Activated CD4-positive, alpha-beta T cell treated with anti-CD3 and anti-CD28 coated beads, Interleukin-2, Interleukin-4, amounts not matched to agents 100 ng/mL and 50 ng/mL, durations not matched to agents 16 hours and 8 hours (primary cell): ENCODE results near the gene SLC35C1.
"Not testable (repeated sequence)": the region's sequence is repeated elsewhere in the genome, so short reads cannot be mapped to it uniquely, and the experiment has no call there.

Source experiments
- DNase-seq: peaks from one replicate; pipeline ENCODE4 v3.0.0-alpha.2; 2020; ENCODE audit warnings: low spot score

SLC35C1 gene

DNA sequence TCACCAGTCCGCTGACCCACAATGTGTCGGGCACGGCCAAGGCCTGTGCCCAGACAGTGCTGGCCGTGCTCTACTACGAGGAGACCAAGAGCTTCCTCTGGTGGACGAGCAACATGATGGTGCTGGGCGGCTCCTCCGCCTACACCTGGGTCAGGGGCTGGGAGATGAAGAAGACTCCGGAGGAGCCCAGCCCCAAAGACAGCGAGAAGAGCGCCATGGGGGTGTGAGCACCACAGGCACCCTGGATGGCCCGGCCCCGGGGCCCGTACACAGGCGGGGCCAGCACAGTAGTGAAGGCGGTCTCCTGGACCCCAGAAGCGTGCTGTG is 6.1 kb downstream of the SLC35C1 start:
- no peak for DNase-seq

DNA sequence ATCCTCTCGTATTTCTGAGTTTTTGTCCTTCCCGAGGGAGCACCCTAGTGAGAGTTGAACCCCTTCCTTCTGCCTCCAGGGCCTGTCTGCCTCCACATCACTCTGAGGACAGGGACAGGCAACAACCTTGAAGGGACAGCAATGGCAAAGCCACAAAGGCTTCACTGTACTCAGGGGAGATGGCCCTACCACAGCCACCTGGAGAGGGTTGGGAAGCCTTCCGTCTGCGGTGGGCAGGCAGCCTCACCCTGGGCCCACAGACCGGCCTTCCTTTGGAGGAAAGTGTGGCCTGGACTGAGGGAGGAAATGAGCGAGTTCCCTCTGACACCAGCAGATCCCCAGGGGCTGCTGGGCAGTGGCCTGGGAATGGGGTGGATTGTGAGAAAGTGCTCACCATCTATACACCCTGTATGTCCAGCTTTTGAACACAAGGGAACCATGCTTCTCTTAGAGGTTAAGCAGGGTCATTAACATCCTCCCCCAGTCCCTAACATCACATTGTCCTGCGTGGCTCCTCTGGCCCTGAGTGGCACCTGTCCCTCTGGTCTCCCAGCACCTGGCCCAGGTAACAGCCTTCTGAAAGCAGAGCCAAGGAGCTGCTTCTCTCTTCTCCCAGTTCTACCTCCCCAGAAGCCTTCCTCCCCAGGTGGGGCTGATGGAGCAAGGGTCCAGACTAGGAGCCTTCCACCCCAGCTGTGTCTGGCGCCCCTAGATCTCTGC is 6.8 kb downstream of the SLC35C1 start:
- no peak for DNase-seq

DNA sequence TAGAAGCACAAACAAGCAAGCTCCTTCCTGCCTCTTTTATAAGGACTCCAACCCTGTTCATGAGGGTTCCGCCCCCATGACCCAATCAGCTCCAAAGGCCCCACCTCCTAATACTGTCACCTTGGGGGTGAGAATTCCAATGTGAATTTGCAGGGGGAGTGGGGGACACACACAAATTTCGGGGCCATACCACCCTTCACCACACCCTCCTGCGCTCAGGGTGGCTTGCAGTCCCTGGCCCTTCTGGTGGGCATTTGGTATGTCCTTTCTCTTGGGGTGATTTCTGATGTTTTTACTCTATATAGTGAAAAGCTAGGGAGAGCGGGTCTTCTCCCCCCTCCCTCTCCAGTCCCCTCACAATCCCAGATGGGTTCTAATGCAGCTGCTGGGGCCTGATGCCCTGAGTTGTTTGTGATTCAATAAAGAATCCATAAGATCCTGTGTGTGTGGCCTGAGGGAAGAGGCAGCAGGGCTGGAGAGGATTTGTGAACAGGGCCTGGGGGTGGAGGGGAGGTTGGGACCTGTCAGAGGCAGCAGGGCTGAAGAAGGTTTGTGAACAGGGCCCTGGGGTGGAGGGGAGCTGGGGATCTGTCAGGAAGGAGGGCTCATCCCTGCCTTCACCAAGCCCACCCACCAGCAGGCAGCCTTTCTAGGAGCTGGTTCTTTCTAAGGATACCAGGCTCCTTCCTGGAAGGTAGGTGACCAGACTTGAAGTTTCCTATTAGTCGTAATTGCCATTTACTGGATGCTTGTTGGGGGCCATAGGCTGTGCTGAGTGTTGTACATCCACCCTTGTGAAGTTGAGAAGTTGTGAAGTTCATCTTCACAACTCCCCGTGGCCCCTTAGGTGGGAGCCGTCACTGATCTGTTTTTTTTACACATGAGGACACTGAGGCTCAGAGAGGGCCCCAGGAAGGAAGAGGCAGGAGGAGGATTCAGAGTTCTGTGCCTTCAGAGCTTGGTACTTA is 7.9 kb downstream of the SLC35C1 start:
- no peak for DNase-seq

DNA sequence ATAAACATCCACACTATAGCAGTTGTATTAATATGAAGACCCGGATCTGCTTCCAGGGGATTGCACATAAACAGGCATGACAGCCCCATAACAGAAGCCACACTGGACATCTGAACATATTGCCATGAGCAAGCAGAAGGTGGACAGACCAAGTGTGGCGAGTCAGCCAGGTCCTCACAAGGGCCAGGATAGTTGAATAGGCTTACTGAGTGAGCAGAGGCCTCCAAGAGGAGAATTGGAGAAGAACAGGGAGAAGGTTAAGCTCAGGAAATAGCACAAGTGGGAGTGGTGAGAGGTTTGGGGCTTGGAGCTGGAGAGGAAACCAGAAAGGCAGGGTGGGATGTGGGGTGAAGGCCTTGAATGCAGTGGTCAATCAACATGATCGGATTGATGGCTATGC is 10.8 kb downstream of the SLC35C1 start:
- DNase-seq = no peak

DNA sequence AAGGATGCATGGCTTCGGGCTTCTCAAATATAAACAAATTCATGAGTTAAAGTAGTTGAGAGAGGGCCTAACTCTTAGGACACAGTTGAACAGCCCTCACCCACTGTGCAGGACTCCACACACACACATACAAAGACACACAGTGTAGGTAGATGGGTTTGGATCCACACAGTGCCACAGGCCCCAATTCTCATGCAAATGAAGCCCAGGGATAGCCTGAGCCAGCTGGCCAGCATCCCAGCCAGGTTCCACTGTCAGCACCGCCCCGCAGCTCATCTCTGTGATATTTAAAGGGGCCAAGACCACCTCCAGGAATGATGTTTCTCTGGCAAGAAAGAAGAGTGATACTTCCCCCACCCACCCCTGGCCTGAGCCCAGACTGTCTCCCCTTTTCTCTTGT is 11.7 kb downstream of the SLC35C1 start:
- DNase-seq = no peak

DNA sequence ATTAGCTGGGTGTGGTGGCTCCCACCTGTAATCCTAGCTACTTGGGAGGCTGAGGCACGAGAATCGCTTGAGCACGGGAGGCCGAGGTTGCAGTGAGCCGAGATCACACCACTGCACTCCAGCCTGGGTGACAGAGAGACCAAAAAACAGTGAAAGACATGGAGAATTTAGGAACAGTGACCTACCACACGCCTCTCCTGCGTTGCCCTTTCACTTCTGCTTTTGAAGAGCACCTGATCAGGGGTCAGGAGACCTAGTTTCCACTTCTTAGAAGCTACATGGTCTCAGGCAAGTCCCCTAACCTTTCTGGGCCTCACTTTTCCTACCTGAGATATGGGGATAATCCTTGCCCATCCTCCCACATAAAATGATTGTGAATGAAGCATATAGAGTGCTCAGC is 12.2 kb downstream of the SLC35C1 start:
- DNase-seq = no peak

DNA sequence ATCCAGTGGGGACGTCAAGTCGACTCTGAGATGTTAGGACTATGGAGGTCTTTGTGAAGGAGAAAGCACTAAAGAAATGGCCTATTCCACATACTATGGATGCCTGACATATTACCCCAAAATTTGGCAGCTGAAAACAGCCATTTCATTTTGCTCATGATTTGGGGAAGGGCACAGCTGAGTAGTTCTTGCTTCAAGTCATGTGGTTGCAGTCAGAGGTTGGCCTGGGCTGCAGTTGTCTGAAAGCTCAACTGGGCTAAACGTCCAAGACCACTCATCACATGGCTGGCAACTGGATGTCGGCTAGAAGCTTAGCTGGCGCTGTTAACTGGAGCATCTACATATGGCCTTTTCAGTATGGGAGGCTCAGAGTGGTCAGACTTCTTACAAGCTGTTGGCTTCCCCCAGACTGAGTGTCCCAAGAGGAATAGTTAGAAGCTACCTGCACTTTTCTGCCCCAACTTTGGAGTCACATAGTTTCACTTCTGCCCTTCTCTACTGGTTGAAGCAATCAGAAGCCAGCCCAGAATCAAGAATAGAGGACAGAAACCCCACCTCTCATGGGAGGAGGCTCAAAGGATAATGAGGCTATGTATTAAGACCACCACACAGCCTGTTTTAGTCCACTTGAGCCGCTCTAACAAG is 14.1 kb downstream of the SLC35C1 start:
- DNase-seq = no peak

DNA sequence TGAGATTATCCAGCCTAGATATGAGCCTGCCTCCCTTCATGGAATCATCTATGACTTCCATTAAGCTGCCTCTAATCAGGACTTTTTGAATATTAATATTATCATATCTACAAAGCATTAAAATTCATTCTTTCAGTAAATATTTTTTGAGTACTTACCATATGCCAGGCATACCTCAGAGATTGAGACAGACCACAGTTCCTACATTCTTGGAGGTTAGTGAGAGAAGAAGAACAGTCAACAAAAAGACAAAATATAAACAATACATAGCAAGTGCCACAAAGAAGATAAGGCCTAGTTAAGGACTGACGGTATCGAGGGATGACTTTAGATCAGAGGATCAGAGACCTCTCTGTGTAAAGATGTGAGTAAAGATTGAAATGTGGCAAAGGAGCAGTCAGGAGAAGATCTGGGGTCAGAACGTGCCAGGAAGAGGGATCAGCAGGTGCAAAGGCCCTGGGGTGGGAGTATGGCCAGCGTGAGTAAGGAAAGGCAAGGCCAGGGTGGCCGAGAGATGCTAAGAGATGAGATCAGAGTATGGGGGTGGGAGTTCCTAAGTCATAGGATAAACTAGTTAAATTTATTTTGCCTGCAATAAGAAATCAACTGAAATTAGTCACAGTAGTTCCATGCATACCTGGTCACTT is 15.4 kb downstream of the SLC35C1 start:
- no peak for DNase-seq

DNA sequence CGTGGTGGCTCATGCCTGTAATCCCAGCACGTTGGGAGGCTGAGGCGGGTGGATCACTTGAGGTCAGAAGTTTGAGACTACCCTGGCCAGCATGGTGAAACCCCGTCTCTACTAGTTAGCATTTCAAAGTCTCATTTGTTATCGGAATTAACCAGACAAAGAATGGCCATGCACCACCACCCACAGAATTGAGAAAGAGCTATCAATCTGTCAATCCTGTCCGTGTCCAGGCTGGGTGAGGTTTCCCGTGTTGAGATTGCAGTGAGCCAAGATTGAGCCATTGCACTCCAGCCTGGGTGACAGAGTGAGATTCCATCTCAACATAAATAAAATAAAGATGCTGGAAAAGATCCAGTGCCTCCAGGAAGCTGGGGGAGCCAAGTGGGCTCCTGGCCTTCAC is 21.5 kb downstream of the SLC35C1 start:
- not testable (repeated sequence) for DNase-seq

DNA sequence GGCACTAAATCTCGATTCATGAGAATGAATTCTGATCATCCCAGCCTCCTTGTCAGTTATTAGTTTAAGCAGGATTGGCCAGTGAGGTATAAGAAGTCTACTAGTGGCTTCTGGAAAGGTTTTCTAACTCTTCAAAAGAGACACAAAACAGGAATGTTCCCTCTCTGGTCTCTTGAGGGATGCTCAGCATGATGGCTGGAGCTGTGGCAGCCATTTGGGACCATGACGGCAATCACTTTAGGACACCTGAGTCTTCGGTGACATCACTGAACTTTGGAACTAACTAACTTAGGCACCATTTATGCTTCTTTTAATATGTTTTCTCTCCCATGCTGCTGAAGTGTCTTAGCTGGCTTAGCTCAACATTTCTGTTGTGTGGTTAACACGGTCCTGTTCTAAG is 22.2 kb downstream of the SLC35C1 start:
- no peak for DNase-seq

DNA sequence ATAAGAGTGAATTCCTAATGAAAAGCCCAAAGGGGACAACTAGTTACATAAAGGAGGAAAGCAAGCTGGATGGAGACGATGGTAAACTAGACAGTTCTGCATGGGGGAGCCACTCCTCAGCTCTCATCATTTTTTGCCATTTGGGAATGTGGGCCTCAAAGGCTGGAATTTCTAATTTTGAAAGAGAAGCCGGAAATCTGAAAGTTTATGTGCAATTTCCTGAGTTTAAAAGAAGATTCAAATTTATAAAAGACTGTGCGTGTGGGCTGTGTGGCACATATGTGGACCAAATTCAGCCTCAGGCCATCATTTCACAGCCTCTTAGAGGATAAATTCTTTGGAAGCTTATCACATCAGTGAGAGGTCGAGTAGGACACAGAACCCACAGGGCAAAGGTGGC is 24.0 kb downstream of the SLC35C1 start:
- DNase-seq = no peak

DNA sequence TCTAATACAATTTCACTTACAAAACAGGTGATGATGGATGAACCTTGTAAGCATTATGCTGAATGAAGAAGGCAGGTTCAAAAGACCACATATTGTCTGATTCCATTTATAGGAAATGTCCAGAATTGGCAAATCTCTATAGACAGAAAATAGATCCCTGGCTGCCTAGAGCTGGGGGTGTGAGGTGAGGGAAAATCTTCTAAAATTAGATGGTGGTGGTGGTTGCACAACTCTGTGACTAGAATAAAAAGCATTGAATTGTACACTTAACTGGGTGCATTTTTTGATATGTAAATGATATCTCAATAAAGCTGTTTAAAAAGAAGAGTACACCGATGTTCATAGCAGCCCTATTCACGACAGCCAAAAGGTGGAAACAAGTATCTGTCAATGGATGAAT is 25.6 kb downstream of the SLC35C1 start:
- no peak for DNase-seq

DNA sequence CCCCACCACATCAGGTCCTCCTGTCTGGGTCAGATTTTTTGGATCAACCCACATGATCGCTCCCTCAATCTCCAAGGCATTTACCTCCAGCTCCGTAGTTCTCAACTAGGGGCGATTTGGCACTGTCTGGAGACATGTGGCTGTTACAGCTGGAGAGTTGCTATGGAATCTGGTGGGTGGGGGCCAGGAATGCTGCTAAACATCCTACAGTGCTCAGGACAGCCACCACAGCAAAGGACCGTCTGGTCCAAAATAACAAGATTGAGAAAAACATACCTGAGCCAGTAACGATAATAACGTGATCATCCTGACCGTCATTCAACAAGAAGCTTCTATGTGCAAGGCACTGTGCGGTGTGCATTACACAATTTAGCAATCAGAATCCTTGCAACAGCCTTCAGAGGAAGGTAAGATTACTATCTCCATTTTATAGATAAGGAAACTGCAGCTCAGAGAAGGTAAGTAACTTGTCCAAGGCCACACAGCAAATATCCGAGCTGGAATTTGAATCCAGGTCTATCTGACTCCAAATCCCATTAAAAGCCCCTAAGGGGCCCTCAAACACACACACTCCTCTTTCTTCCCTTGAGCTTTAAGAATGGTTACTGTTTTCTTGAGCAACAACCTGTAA is 28.0 kb downstream of the SLC35C1 start:
- no peak for DNase-seq

DNA sequence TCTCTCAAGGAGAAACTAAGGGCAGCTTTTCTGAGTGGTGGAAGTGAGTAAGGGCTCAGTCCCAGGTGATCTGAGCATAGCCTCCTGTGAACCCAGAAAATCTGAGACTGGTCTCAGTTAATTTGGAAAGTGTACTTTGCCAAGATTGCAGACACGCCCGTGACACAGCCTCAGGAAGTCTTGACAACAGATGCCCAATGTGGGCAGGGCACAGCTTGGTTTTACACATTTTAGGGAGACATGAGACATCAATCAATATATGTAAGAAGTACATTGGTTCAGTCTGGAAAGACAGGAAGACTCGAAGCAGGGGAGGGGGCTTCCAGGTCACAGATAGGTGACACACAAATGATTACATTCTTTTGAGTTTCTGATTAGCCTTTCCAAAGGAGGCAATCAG is 28.8 kb downstream of the SLC35C1 start:
- no peak for DNase-seq

DNA sequence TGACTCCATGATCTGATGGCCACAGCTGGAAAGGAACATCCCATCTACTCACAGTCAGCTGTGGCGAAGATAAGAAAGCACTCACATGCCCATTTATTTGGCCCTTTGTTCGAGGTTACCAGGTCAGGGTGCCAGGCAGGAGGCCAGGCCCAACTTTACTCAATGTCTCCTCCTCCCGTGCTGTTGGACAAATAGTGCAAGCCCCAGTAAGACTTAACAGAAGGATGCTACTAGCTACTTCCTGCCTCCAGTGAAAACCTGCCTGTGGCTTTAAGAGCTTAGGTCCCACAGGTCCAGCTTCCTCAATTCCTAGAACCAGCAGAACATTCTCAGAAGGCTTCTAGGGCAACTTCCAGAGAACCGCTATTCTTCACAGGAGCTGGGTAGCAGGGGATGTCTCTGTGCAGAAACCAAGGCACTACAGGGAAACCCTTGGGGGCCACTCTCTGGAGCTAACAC is 29.4 kb downstream of the SLC35C1 start:
- DNase-seq = peak; percentile 78

DNA sequence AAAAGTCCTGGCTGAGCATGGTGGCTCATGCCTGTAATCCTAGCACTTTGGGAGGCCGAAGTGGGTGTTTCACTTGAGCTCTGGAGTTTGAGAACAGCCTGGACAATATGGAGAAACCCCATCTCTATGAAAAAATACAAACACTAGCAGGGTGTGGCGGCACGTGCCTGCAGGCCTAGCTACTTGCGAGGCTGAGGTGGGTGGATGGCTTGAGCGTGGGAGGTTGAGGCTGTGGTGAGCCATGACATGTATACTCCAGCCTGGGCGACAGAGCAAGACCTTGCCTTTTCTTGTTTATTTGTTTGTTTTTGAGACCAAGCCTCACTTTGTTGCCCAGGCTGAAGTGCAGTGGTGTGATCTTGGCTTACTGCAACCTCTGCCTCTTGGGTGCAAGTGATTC is 34.3 kb downstream of the SLC35C1 start:
- no peak for DNase-seq

DNA sequence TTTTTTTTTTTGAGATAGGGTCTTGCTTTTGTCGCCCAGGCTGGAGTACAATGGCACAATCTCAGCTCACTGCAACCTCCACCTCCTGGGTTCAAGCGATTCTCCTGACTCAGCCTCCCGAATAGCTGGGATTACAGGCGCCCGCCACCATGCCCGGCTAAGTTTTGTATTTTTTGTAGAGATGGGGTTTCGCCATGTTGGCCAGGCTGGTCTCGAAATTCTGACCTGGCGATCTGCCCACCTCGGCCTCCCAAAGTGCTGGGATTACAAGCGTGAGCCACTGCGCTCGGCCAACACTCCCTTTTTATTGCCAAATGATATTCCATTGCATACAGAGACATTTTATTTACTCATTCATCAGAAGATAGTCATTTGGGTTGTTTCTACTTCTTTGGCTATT is 35.3 kb downstream of the SLC35C1 start:
- DNase-seq = not testable (repeated sequence)

DNA sequence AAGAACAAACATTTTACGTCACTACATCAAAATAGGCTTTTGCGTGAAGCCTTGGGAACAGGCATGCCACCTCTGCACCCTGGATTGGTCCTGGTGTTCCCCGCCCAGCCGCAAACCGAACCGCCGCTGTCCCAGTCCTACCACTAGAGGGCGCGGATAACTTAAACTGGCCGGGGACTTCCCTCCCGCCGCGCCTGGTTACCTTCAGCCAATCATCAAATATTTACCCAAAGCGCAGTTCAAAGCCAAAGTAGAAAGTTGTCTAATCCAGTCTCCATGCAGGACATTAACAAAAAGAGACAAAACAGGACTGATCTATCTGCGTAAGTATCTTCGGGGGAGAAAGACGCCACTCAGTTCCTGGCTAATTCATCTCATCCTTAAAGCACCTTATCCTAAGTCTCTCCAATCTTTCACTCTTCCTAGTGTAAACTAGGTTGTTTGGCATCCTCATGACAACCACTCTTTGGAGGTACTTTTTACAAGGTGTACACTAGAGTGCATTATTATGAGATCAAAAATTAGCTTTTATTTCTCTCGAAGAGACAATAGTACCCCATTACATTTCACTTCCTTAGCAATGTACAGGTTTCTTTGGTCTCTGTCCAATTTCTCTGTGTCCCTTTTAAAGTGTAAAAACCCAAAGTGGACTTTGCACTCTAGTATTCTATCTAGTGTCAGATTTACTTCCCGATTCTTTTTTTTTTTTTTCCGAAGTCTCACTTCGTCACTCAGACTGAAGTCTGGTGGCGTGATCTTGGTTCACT is 38.4 kb downstream of the SLC35C1 start:
- peak; percentile 91 for DNase-seq

DNA sequence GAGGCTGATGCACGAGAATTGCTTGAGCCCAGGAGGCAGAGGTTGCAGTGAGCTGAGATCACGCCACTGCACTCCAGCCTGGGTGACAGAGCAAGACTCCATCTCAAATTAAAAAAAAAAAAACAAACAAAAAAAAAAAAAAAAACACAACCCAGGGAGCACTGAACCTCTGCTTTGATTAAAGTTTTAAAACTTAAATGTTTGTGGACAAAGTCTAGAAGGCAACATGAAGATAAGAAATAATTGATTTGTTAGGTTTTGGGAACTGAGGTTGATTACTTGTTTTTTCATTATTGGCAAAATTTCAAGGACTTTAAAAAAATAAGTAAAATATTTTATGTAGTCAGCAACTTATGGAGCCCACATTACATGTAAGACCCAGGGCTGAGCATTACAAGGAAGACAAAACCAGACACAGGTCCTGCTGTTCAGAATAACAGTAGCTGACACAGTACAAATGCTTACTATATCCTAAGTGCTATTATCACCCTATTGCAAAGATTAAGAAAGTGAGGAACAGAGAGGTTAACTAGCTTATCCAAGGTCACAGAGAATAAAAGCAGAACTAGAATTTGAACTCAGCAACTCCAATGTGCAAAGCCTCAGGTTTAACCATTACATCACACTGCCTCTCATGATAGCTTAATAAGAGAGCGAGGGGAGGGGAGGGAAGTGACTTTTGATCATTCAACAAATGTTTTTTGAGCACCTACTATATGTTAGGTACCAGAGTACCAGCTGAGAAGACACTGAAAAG is 40.1 kb downstream of the SLC35C1 start:
- DNase-seq = no peak

DNA sequence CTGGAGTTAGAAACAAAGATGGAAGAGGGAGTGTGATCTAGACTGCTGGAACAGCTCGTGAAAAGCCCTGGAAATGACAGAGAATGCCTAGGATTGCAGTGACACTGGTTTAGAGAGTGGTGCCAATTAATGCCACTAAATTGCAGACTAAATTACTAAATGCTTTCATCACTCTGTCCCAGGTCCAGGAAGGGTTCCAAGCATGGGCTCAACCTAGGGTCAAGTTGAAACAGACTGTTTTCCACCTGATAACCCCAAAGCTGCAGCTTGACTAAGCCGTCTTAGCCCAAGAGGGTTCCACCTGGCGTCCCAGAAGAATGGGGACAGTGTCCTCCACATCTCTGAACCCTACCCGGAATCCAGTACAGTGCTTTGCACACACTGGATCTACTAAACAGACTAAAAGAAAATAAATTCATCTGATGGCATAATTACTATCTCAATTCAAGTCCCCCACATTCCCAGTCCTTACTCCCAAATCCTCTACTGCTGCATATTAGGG is 41.3 kb downstream of the SLC35C1 start:
- no peak for DNase-seq
